HFF-Myc (cell line): ENCODE results near the gene KCTD2.
"Not testable (repeated sequence)": the region's sequence is repeated elsewhere in the genome, so short reads cannot be mapped to it uniquely, and the experiment has no call there.

Source experiments
- DNase-seq: peaks from one replicate; pipeline ENCODE4 v3.0.0-alpha.2; 2011; ENCODE audit warnings: low read depth; ENCODE audit errors: extremely low read depth
- H3K4me3 ChIP-seq: replicated peaks from 2 replicates; pipeline ENCODE4 v1.5.1; 2011; ENCODE audit warnings: low read depth, mild to moderate bottlenecking, control low read depth, low read length
- CTCF ChIP-seq: IDR thresholded peaks from 2 replicates; pipeline ENCODE4 v1.5.1; 2012; ENCODE audit warnings: mild to moderate bottlenecking, low read depth, low read length, control low read depth; ENCODE audit errors: missing control alignments

The KCTD2 gene

GRCh38 chr17:75004371-75004770 is 42.7 kb upstream of the KCTD2 start:
- H3K4me3 ChIP-seq, result no peak overlapping the region
- no peak for TF ChIP-seq CTCF
- no peak for DNase-seq

- DNase-seq, result no peak
- no peak overlapping the region for H3K4me3 ChIP-seq
- TF ChIP-seq CTCF, result no peak
These were observed 41.7 kb upstream of the KCTD2 start for GRCh38 chr17:75005291-75005690.

GRCh38 chr17:75006084-75006483 is 40.9 kb upstream of the KCTD2 start:
- DNase-seq, H3K4me3 ChIP-seq: not testable (repeated sequence)

- H3K4me3 ChIP-seq, result no peak overlapping the region
- DNase-seq, result no peak
- TF ChIP-seq CTCF, result no peak
These were observed 40.4 kb upstream of the KCTD2 start for GRCh38 chr17:75006653-75007052.

- no peak for DNase-seq
- no peak for TF ChIP-seq CTCF
- no peak overlapping the region for H3K4me3 ChIP-seq
These were observed 38.7 kb upstream of the KCTD2 start for GRCh38 chr17:75008373-75008772.

GRCh38 chr17:75009139-75009724 is 37.8 kb upstream of the KCTD2 start:
- no peak for DNase-seq
- H3K4me3 ChIP-seq, result no peak overlapping the region
- TF ChIP-seq CTCF, result no peak

- no peak for TF ChIP-seq CTCF
- no peak for DNase-seq
- no peak overlapping the region for H3K4me3 ChIP-seq
These were observed 36.2 kb upstream of the KCTD2 start for GRCh38 chr17:75010683-75011400.
